Measurements from ENCODE around the gene MLPH.
A peak's percentile ranks its signal among the peaks of the same experiment; 100 is the strongest.

DNA sequence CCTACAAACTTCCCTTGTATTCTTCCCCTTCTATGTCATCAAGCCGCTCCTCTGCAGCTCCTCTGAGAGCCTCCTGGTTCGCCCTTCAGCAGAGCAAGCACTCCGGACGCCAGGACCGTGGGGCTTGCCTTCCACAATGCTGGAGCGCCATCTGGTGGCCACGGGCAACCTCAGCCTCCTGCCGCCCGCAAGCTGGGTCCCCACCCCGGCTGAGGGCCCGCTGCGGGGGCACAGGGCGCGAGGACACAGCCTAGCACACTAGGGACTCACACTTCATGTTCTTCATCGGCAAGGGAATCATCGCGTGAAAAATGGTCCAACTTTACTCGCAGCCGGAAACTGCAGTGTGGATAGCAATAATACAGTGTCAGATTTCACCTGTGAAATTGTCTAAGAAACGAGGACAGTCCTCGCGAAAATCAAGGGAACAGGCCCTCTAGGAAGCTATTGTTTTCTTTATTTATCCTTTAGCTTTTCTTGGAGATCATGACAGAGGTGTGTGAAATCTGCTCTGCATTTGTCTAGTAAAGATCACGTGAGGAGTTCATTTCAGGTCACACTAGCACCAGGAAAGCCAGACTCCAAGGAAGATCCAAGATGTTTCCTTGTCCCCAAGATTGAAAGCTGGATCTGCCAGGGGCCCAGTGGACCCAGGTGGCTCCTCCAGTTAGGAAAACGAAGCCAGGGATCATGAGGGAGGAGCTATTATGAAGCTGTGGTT, 85.1 kb downstream of the MLPH start:
- no peak for TF ChIP-seq POLR2A (IDR thresholded peaks at IDR 0.05; ENCODE audit: low read depth)
- TF ChIP-seq POLR2AphosphoS5 (IDR thresholded peaks at IDR 0.05), result peak in 1 of 2 donors; percentile 56
